HepG2 (cell line): ENCODE results near the gene PLEKHG5. TPM values are rescaled to one million over a fixed set of nuclear protein-coding genes. Genes with fewer than 3 reads are reported as not detected.

Experiments used
- ARNTL ChIP-seq: sonication (generic); formaldehyde crosslinking; IDR thresholded peaks from 2 replicates; pipeline ENCODE4 v1.4.0; 2020; ENCODE audit warnings: mild to moderate bottlenecking, missing genetic modification reagents
- DR1 ChIP-seq: sonication (generic); formaldehyde crosslinking; IDR thresholded peaks from 2 replicates; pipeline ENCODE4 v1.8.0; 2021; ENCODE audit warnings: mild to moderate bottlenecking, missing genetic modification reagents, inconsistent platforms
- GATAD1 ChIP-seq: IDR thresholded peaks from 2 replicates; pipeline ENCODE4 v1.6.1; 2016; ENCODE audit warnings: missing genetic modification reagents, missing compliant biosample characterization
- MEF2D ChIP-seq: sonication (generic); formaldehyde crosslinking; IDR thresholded peaks from 2 replicates; pipeline ENCODE4 v1.5.1; 2020; ENCODE audit warnings: mild to moderate bottlenecking, missing genetic modification reagents
- MXD1 ChIP-seq: sonication (generic); formaldehyde crosslinking; IDR thresholded peaks from 2 replicates; pipeline ENCODE4 v1.4.0; 2020; ENCODE audit warnings: mild to moderate bottlenecking, missing genetic modification reagents
- PATZ1 ChIP-seq: sonication (generic); formaldehyde crosslinking; IDR thresholded peaks from 2 replicates; pipeline ENCODE4 v1.4.0; 2020; ENCODE audit warnings: missing genetic modification reagents
- RXRA ChIP-seq: sonication (generic); formaldehyde crosslinking; IDR thresholded peaks from 2 replicates; pipeline ENCODE4 v1.5.1; 2020; ENCODE audit warnings: missing genetic modification reagents
- SALL1 ChIP-seq: sonication (generic); formaldehyde crosslinking; IDR thresholded peaks from 2 replicates; pipeline ENCODE4 v1.8.0; 2022; ENCODE audit warnings: mild to moderate bottlenecking, missing genetic modification reagents
- SP2 ChIP-seq: sonication (generic); formaldehyde crosslinking; IDR thresholded peaks from 2 replicates; pipeline ENCODE4 v1.5.1; 2020; ENCODE audit warnings: mild to moderate bottlenecking, missing genetic modification reagents
- UBTF ChIP-seq: sonication (generic); formaldehyde crosslinking; IDR thresholded peaks from 2 replicates; pipeline ENCODE4 v1.4.0; 2020; ENCODE audit warnings: mild to moderate bottlenecking, missing genetic modification reagents
- USF2 ChIP-seq, 2 experiments: sonication (generic) in 1 of 2; formaldehyde crosslinking in 1 of 2; IDR thresholded peaks; 2 replicates each; pipeline versions ENCODE4 v1.5.1 to v1.6.1; 2011 to 2020; ENCODE audit warnings: borderline replicate concordance in 1 of 2, low read depth in 1 of 2, low read length in 1 of 2, mild to moderate bottlenecking in 1 of 2, missing genetic modification reagents in 1 of 2, moderate library complexity in 1 of 2
- ZBTB20 ChIP-seq: sonication (generic); formaldehyde crosslinking; IDR thresholded peaks from 2 replicates; pipeline ENCODE4 v1.8.1; 2023; ENCODE audit warnings: missing genetic modification reagents, low read depth, mild to moderate bottlenecking, borderline replicate concordance
- ZFY ChIP-seq: sonication (generic); formaldehyde crosslinking; IDR thresholded peaks from 2 replicates; pipeline ENCODE4 v1.4.0; 2020; ENCODE audit warnings: missing genetic modification reagents
- ZNF292 ChIP-seq: sonication (generic); formaldehyde crosslinking; IDR thresholded peaks from 2 replicates; pipeline ENCODE4 v1.8.1; 2022; ENCODE audit warnings: mild to moderate bottlenecking, low read depth, missing genetic modification reagents, borderline replicate concordance
- ZNF543 ChIP-seq: sonication (generic); formaldehyde crosslinking; IDR thresholded peaks from 2 replicates; pipeline ENCODE4 v1.4.0; 2020; ENCODE audit warnings: mild to moderate bottlenecking, missing genetic modification reagents
- ZNF737 ChIP-seq: sonication (generic); formaldehyde crosslinking; IDR thresholded peaks from 2 replicates; pipeline ENCODE4 v1.5.0; 2020; ENCODE audit warnings: missing genetic modification reagents, mild to moderate bottlenecking, borderline replicate concordance
- ZNF777 ChIP-seq: sonication (generic); formaldehyde crosslinking; IDR thresholded peaks from 2 replicates; pipeline ENCODE4 v1.4.0; 2020; ENCODE audit warnings: missing genetic modification reagents
- ZNF781 ChIP-seq: sonication (generic); formaldehyde crosslinking; IDR thresholded peaks from 2 replicates; pipeline ENCODE4 v1.5.1; 2020; ENCODE audit warnings: borderline replicate concordance, mild to moderate bottlenecking, missing genetic modification reagents; ENCODE audit errors: not compliant biosample characterization
- ZNF891 ChIP-seq: sonication (generic); formaldehyde crosslinking; IDR thresholded peaks from 2 replicates; pipeline ENCODE4 v1.5.0; 2020; ENCODE audit warnings: mild to moderate bottlenecking, missing genetic modification reagents
- polyA plus RNA-seq, 8 experiments: library from polyadenylated mRNA; depleted of rRNA in 3 of 8; stranded (reverse) in 7 of 8; unstranded in 1 of 8; fragments of >200 nt; fragmentation: Illumina TruSeq in 4 of 8; extraction: Trizol in 4 of 8; gene quantifications; 2 replicates each; pipeline versions ENCODE4 v1.2.1 to v1.2.3, GENCODE V29; 2011 to 2016; ENCODE audit warnings: low read depth in 4 of 8, missing spikeins in 1 of 8, mixed read lengths in 1 of 8; ENCODE audit not compliant: insufficient read depth in 1 of 8
- total RNA-seq, 5 experiments: library from RNA; depleted of rRNA; stranded (reverse); fragments of >200 nt; fragmentation: Illumina TruSeq; extraction: Trizol; gene quantifications; 2 replicates each; pipeline ENCODE4 v1.2.3, GENCODE V29; 2016; ENCODE audit warnings: low read depth in 1 of 5

The PLEKHG5 gene
- total and polyA plus RNA-seq, 2 of the 13 experiments (the other 11 are each of a cell fraction or from before 2014, with no cell fraction given): 1.9 to 3.5 TPM

GRCh38 chr1:6512245-6512907 is 20.9 kb upstream of the PLEKHG5 start (continued):
- TF ChIP-seq UBTF (CRISPR knock-in tag): peak; percentile 26; the same call in 1 of the 2 replicates
- TF ChIP-seq ZNF891 (CRISPR knock-in tag): peak; percentile 19; the same call in 1 of the 2 replicates
- TF ChIP-seq RXRA (CRISPR knock-in tag): 0 out of 2 replicates have a peak, but pooled peaks have one; percentile 60
- TF ChIP-seq ZNF777 (CRISPR knock-in tag): 0 out of 2 replicates have a peak, but pooled peaks have one; percentile 17
- 0 out of 2 replicates have a peak, but pooled peaks have one; percentile 30 for TF ChIP-seq MEF2D
- TF ChIP-seq SALL1 (CRISPR knock-in tag): peak; percentile 22; the same call in 1 of the 2 replicates
- peak; percentile 67; the same call in 1 of the 2 replicates for TF ChIP-seq ARNTL (CRISPR knock-in tag)
- TF ChIP-seq MXD1 (CRISPR knock-in tag): 0 out of 2 replicates have a peak, but pooled peaks have one; percentile 21
- TF ChIP-seq ZBTB20 (CRISPR knock-in tag): peak; percentile 24; the same call in 1 of the 2 replicates
- TF ChIP-seq GATAD1: no peak
- 0 out of 2 replicates have a peak, but pooled peaks have one; percentile 25 for TF ChIP-seq DR1 (CRISPR knock-in tag)
- TF ChIP-seq ZNF781 (CRISPR knock-in tag): peak; percentile 44
- no peak for TF ChIP-seq USF2 (IDR thresholded peaks at IDR 0.05; ENCODE audit: low read depth, low read length)
- TF ChIP-seq USF2 (CRISPR knock-in tag; IDR thresholded peaks at IDR 0.05; ENCODE audit: borderline replicate concordance): peak; percentile 49; the same call in 1 of the 2 replicates
- no peak for TF ChIP-seq ZNF737 (CRISPR knock-in tag)
- peak; percentile 85 for TF ChIP-seq PATZ1 (CRISPR knock-in tag)
- TF ChIP-seq ZNF292 (CRISPR knock-in tag): 0 out of 2 replicates have a peak, but pooled peaks have one; percentile 40
- peak; percentile 68; the same call in 1 of the 2 replicates for TF ChIP-seq ZFY
- TF ChIP-seq ZNF543 (CRISPR knock-in tag): no peak
- no peak for TF ChIP-seq SP2
